Measurements from ENCODE around the gene WNT9B. TPM values are rescaled to one million over a fixed set of nuclear protein-coding genes. Genes with fewer than 3 reads are reported as not detected.
A peak's percentile ranks its signal among the peaks of the same experiment; 100 is the strongest.

The WNT9B gene
- total RNA-seq (1 to 10 TPM in 1 of 10 donors, under 1 TPM in 9; 0.18 to 2.4 (median 0.35) TPM), polyA plus RNA-seq (under 1 TPM; 0.19 to 0.51 TPM)
- long read RNA-seq, donor 1, partial matches to known transcripts = 0 of 1 reads
- long read RNA-seq, donor 1, other reads (novel, unspliced or antisense) = 0 of 1 reads
- long read RNA-seq, donor 2 = 0 reads
- long read RNA-seq, donor 3, partial matches to known transcripts = 0 of 3 reads
- long read RNA-seq, donor 3, other reads (novel, unspliced or antisense) = 2 of 3 reads

GRCh38 chr17:46851029-46851741 is at the start of gene WNT9B:
Gene WNT9B (plus strand): TSS chr17:46851583. CDS start chr17:46851639, 56 bp downstream.
- peak in 6 of 8 donors; percentile 44 to 57 (median 54) for ATAC-seq
- 1 to 2% methylated on average over 52 to 75 of the region's 75 CpGs for WGBS, 2 donors
- no peak for DNase-seq
- Histone ChIP-seq H3K27me3 (peaks cover 9 to 72% (median 53%) of the 10 kb centered on the region in 7 donors), H3K36me3 (no peaks in the 10 kb centered on the region), H3K4me1 (peaks cover 0 to 12% (median 6%) of the 10 kb centered on the region in 9 donors), H3K27ac (no peak within 1 kb of the TSS), H3K4me3 (peak within 1 kb of the TSS; percentile 1 to 56 (median 43)), H3K9me3 (no peaks in the 10 kb centered on the region)
- intact Hi-C loops (cut with DNase I) = loop anchor here in 1 of 10 donors (5.0 kb wide), 1 partner anchor 86 kb away; no protein-coding TSS in a partner anchor
- peak in 2 of 9 donors; percentile 19 to 23 for TF ChIP-seq CTCF (IDR thresholded peaks at IDR 0.05)

GRCh38 chr17:46802800-46803199 is 48.6 kb upstream of the WNT9B start:
- Histone ChIP-seq H3K27ac (no peak overlapping the region), H3K4me3 (no peak overlapping the region), H3K9me3 (no peaks in the 10 kb centered on the region), H3K36me3 (no peaks in the 10 kb centered on the region), H3K4me1 (no peaks in the 10 kb centered on the region), H3K27me3 (peaks cover 0 to 26% (median 0%) of the 10 kb centered on the region in 7 donors)
- TF ChIP-seq CTCF (IDR thresholded peaks at IDR 0.05) = no peak
- intact Hi-C loops (cut with DNase I) = loop anchor here in 1 of 10 donors (10.0 kb wide), 1 partner anchor 58 kb away; no protein-coding TSS in a partner anchor
- DNase-seq (no peak), ATAC-seq (no peak)
- WGBS, 2 donors = 77 to 90% methylated on average over 7 of the region's 7 CpGs

GRCh38 chr17:46803544-46803943 is 47.8 kb upstream of the WNT9B start:
- DNase-seq = no peak
- H3K36me3 ChIP-seq = no peaks in the 10 kb centered on the region
- no peak overlapping the region for H3K4me3 ChIP-seq
- intact Hi-C loops (cut with DNase I) = loop anchor here in 1 of 10 donors (10.0 kb wide), 1 partner anchor 59 kb away; no protein-coding TSS in a partner anchor
- H3K27me3 ChIP-seq = peaks cover 0 to 28% (median 0%) of the 10 kb centered on the region in 7 donors
- H3K9me3 ChIP-seq = no peaks in the 10 kb centered on the region
- no peaks in the 10 kb centered on the region for H3K4me1 ChIP-seq
- no peak overlapping the region for H3K27ac ChIP-seq
- no peak for TF ChIP-seq CTCF (IDR thresholded peaks at IDR 0.05)
- WGBS, 2 donors = 90 to 93% methylated on average over 5 of the region's 5 CpGs
- ATAC-seq = no peak

GRCh38 chr17:46805771-46806170 is 45.6 kb upstream of the WNT9B start:
- Histone ChIP-seq H3K9me3 (no peaks in the 10 kb centered on the region), H3K27ac (no peak overlapping the region), H3K4me1 (no peaks in the 10 kb centered on the region), H3K4me3 (no peak overlapping the region), H3K27me3 (peaks cover 0 to 24% (median 0%) of the 10 kb centered on the region in 7 donors), H3K36me3 (no peaks in the 10 kb centered on the region)
- no peak for TF ChIP-seq CTCF (IDR thresholded peaks at IDR 0.05)
- DNase-seq = no peak
- ATAC-seq = no peak
- intact Hi-C loops (cut with DNase I) = loop anchor here in 1 of 10 donors (10.0 kb wide), 1 partner anchor 61 kb away; no protein-coding TSS in a partner anchor
- 89 to 91% methylated on average over 6 of the region's 6 CpGs for WGBS, 2 donors

Data from heart right ventricle (tissue), 16 donors.